HG02885 (cell line): Measurements from ENCODE around the gene PUS7.
"Not testable (repeated sequence)": the region's sequence is repeated elsewhere in the genome, so short reads cannot be mapped to it uniquely, and the experiment has no call there.

Experiments used
- ATAC-seq: cut with Tn5 transposase; IDR thresholded peaks from one replicate; pipeline ENCODE4 v1.9.1; 2021; ENCODE audit warnings: mild to moderate bottlenecking; ENCODE audit not compliant: unreplicated experiment, poor library complexity

Gene PUS7

GRCh38 chr7:105452085-105452484 is 70.0 kb downstream of the PUS7 start:
- ATAC-seq = no peak

GRCh38 chr7:105450870-105451269 is 71.2 kb downstream of the PUS7 start:
- not testable (repeated sequence) for ATAC-seq

GRCh38 chr7:105450177-105450861 is 71.8 kb downstream of the PUS7 start:
- no peak for ATAC-seq

GRCh38 chr7:105448181-105448580 is 73.9 kb downstream of the PUS7 start:
- peak; percentile 75 for ATAC-seq

GRCh38 chr7:105444342-105444987 is 77.6 kb downstream of the PUS7 start:
- ATAC-seq = no peak

- not testable (repeated sequence) for ATAC-seq
These were observed 79.9 kb downstream of the PUS7 start for GRCh38 chr7:105442214-105442613.

- ATAC-seq = no peak
These were observed 82.7 kb downstream of the PUS7 start for GRCh38 chr7:105439174-105439893.

GRCh38 chr7:105438847-105439173 is 83.3 kb downstream of the PUS7 start:
- ATAC-seq = no peak

GRCh38 chr7:105438254-105438653 is 83.8 kb downstream of the PUS7 start:
- ATAC-seq = no peak

GRCh38 chr7:105437356-105437755 is 84.7 kb downstream of the PUS7 start:
- ATAC-seq = not testable (repeated sequence)

- ATAC-seq = peak; percentile 58
These were observed 92.1 kb downstream of the PUS7 start for GRCh38 chr7:105429746-105430612.

- no peak for ATAC-seq
These were observed 95.4 kb downstream of the PUS7 start for GRCh38 chr7:105426606-105427146.

- ATAC-seq = no peak
These were observed 98.1 kb downstream of the PUS7 start for GRCh38 chr7:105423987-105424386.

- ATAC-seq = no peak
These were observed 108.1 kb downstream of the PUS7 start for GRCh38 chr7:105413887-105414437.

- ATAC-seq = not testable (repeated sequence)
These were observed 111.3 kb downstream of the PUS7 start for GRCh38 chr7:105410774-105411173.

- ATAC-seq = not testable (repeated sequence)
These were observed 112.3 kb downstream of the PUS7 start for GRCh38 chr7:105409775-105410174.

GRCh38 chr7:105408791-105409410 is 113.2 kb downstream of the PUS7 start:
- no peak for ATAC-seq
